ENCODE measurements around the gene XRCC5.
A peak's percentile ranks its signal among the peaks of the same experiment; 100 is the strongest.

Gene XRCC5

DNA sequence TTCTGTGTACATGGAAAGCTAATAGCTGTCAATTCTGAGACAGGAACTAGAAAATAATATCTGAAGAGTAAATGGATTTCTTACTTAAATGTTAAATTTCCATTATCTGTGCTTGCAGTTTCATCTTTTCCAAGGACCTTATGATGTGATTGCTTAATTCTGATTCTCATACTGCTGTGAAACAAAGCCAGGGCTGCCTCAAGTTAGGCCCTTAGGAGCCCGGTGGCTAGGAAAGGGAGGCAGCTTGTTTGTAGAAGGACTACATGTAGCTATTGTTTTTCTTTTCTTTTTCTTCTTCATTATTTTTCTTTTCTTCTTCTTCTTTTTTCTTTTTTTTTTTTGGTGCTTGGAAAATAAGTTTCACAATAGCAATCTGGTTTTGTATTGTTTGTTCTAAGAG, 50.5 kb downstream of the XRCC5 start:
- TF ChIP-seq TOX (CRISPR knock-in tag; IDR thresholded peaks at IDR 0.05; ENCODE audit: borderline replicate concordance) (no peak), OSR1 (CRISPR knock-in tag; IDR thresholded peaks at IDR 0.05) (no peak), ZNF70 (CRISPR knock-in tag; IDR thresholded peaks at IDR 0.05) (no peak), GLIS3 (CRISPR knock-in tag; IDR thresholded peaks at IDR 0.05) (no peak), ISL1 (CRISPR knock-in tag; IDR thresholded peaks at IDR 0.05) (no peak)

DNA sequence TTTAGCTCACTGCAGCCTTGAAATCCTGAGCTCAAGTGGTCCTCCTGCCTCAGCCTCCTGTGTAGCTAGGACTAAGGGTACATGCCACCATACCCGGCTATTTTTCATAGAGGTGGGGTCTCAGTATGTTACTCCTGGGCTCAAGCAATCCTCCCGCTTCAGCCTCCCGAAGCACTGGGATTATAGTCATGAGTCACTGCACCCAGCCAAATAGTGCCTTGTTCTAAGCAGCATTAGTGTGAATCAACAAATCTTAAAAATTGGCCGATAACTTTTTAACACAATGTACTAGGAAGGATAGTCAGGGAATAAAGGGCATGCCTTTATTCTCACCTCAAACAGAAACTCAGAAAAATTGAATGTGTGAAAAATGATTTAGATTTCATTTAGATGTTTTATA, 51.6 kb downstream of the XRCC5 start:
- no peak for ATAC-seq
- no peak for TF ChIP-seq SNAI2 (CRISPR knock-in tag; IDR thresholded peaks at IDR 0.05)
- TF ChIP-seq ZNF8 (CRISPR knock-in tag; IDR thresholded peaks at IDR 0.05) = no peak
- TF ChIP-seq ISL1 (CRISPR knock-in tag; IDR thresholded peaks at IDR 0.05) = no peak
- TF ChIP-seq TCF4 (CRISPR knock-in tag; IDR thresholded peaks at IDR 0.05; ENCODE audit: borderline replicate concordance) = no peak
- no peak for TF ChIP-seq ZC3H10 (CRISPR knock-in tag; IDR thresholded peaks at IDR 0.05)
- no peak for TF ChIP-seq BACH2 (CRISPR knock-in tag; IDR thresholded peaks at IDR 0.05; ENCODE audit: borderline replicate concordance)
- TF ChIP-seq RARB (CRISPR knock-in tag; IDR thresholded peaks at IDR 0.05) = no peak
- TF ChIP-seq, protein P1, sequence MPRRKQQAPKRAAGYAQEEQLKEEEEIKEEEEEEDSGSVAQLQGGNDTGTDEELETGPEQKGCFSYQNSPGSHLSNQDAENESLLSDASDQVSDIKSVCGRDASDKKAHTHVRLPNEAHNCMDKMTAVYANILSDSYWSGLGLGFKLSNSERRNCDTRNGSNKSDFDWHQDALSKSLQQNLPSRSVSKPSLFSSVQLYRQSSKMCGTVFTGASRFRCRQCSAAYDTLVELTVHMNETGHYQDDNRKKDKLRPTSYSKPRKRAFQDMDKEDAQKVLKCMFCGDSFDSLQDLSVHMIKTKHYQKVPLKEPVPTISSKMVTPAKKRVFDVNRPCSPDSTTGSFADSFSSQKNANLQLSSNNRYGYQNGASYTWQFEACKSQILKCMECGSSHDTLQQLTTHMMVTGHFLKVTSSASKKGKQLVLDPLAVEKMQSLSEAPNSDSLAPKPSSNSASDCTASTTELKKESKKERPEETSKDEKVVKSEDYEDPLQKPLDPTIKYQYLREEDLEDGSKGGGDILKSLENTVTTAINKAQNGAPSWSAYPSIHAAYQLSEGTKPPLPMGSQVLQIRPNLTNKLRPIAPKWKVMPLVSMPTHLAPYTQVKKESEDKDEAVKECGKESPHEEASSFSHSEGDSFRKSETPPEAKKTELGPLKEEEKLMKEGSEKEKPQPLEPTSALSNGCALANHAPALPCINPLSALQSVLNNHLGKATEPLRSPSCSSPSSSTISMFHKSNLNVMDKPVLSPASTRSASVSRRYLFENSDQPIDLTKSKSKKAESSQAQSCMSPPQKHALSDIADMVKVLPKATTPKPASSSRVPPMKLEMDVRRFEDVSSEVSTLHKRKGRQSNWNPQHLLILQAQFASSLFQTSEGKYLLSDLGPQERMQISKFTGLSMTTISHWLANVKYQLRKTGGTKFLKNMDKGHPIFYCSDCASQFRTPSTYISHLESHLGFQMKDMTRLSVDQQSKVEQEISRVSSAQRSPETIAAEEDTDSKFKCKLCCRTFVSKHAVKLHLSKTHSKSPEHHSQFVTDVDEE (CRISPR knock-in tag; IDR thresholded peaks at IDR 0.05) = no peak
- no peak for TF ChIP-seq ZFP3 (CRISPR knock-in tag; IDR thresholded peaks at IDR 0.05)
- no peak for TF ChIP-seq ZFP30 (CRISPR knock-in tag; IDR thresholded peaks at IDR 0.05)
- TF ChIP-seq, protein P2, sequence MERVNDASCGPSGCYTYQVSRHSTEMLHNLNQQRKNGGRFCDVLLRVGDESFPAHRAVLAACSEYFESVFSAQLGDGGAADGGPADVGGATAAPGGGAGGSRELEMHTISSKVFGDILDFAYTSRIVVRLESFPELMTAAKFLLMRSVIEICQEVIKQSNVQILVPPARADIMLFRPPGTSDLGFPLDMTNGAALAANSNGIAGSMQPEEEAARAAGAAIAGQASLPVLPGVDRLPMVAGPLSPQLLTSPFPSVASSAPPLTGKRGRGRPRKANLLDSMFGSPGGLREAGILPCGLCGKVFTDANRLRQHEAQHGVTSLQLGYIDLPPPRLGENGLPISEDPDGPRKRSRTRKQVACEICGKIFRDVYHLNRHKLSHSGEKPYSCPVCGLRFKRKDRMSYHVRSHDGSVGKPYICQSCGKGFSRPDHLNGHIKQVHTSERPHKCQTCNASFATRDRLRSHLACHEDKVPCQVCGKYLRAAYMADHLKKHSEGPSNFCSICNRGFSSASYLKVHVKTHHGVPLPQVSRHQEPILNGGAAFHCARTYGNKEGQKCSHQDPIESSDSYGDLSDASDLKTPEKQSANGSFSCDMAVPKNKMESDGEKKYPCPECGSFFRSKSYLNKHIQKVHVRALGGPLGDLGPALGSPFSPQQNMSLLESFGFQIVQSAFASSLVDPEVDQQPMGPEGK (CRISPR knock-in tag; IDR thresholded peaks at IDR 0.05; ENCODE audit: borderline replicate concordance) = no peak
- TF ChIP-seq, protein P3, sequence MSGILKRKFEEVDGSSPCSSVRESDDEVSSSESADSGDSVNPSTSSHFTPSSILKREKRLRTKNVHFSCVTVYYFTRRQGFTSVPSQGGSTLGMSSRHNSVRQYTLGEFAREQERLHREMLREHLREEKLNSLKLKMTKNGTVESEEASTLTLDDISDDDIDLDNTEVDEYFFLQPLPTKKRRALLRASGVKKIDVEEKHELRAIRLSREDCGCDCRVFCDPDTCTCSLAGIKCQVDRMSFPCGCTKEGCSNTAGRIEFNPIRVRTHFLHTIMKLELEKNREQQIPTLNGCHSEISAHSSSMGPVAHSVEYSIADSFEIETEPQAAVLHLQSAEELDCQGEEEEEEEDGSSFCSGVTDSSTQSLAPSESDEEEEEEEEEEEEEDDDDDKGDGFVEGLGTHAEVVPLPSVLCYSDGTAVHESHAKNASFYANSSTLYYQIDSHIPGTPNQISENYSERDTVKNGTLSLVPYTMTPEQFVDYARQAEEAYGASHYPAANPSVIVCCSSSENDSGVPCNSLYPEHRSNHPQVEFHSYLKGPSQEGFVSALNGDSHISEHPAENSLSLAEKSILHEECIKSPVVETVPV (CRISPR knock-in tag; IDR thresholded peaks at IDR 0.05) = no peak
- TF ChIP-seq, protein P4, sequence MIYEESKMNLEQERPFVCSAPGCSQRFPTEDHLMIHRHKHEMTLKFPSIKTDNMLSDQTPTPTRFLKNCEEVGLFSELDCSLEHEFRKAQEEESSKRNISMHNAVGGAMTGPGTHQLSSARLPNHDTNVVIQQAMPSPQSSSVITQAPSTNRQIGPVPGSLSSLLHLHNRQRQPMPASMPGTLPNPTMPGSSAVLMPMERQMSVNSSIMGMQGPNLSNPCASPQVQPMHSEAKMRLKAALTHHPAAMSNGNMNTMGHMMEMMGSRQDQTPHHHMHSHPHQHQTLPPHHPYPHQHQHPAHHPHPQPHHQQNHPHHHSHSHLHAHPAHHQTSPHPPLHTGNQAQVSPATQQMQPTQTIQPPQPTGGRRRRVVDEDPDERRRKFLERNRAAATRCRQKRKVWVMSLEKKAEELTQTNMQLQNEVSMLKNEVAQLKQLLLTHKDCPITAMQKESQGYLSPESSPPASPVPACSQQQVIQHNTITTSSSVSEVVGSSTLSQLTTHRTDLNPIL (CRISPR knock-in tag; IDR thresholded peaks at IDR 0.05; ENCODE audit: low read depth) = no peak
- no peak for TF ChIP-seq OSR1 (CRISPR knock-in tag; IDR thresholded peaks at IDR 0.05)
- no peak for TF ChIP-seq ARNTL (CRISPR knock-in tag; IDR thresholded peaks at IDR 0.05; ENCODE audit: borderline replicate concordance, low read depth)

More for the DNA sequence above, 50.5 kb downstream of the XRCC5 start:
- ATAC-seq = no peak

DNA sequence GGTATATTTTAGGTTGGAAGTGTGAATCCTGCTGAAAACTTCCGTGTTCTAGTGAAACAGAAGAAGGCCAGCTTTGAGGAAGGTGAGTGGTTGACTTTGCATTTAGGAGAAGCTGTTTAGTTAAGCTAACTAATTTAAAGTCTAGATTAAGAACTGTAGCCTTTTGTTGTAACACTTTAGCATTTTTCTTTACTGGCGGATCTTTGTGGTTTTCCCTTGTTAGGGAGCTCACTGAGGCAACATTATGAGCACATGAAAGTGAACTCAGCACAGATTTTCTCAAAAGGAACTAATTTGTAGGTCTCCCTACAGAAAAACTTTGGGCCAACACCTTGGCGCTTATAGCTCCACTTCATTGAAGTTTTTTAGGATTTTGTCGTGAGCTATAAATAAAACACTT, 52.8 kb downstream of the XRCC5 start:
- no peak for ATAC-seq
- TF ChIP-seq GLIS3 (CRISPR knock-in tag; IDR thresholded peaks at IDR 0.05) = no peak
- no peak for TF ChIP-seq TCF4 (CRISPR knock-in tag; IDR thresholded peaks at IDR 0.05; ENCODE audit: borderline replicate concordance)
- no peak for TF ChIP-seq ZFP30 (CRISPR knock-in tag; IDR thresholded peaks at IDR 0.05)
- TF ChIP-seq BACH2 (CRISPR knock-in tag; IDR thresholded peaks at IDR 0.05; ENCODE audit: borderline replicate concordance) = no peak

DNA sequence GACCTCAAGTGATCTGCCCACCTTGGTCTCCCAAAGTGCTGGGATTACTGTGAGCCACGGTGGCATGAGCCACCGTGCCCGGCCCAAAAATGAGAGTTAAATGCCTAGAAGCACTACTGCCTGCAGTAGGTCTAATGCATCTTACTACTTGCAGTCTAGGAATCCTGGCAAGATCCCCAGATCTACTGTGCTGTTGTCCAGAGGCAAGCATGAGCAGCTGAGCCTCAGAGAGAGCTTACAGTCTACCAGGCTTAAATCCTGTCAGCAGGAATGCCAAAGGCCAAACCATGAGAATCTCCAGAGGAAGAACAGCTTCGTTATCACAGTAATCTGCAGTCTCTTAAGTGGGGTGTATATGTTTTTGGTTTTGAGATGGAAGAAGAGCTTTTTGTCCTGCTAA, 54.4 kb downstream of the XRCC5 start:
- TF ChIP-seq PPARA (CRISPR knock-in tag; IDR thresholded peaks at IDR 0.05; ENCODE audit: borderline replicate concordance) = no peak
- no peak for TF ChIP-seq RARB (CRISPR knock-in tag; IDR thresholded peaks at IDR 0.05)
- TF ChIP-seq GLIS3 (CRISPR knock-in tag; IDR thresholded peaks at IDR 0.05) = no peak
- no peak for TF ChIP-seq ZC3H10 (CRISPR knock-in tag; IDR thresholded peaks at IDR 0.05)
- TF ChIP-seq BACH2 (CRISPR knock-in tag; IDR thresholded peaks at IDR 0.05; ENCODE audit: borderline replicate concordance) = no peak
- no peak for TF ChIP-seq TCF4 (CRISPR knock-in tag; IDR thresholded peaks at IDR 0.05; ENCODE audit: borderline replicate concordance)
- TF ChIP-seq ZNF70 (CRISPR knock-in tag; IDR thresholded peaks at IDR 0.05) = no peak
- TF ChIP-seq, protein P1 (CRISPR knock-in tag; IDR thresholded peaks at IDR 0.05) = no peak
- TF ChIP-seq ISL1 (CRISPR knock-in tag; IDR thresholded peaks at IDR 0.05) = no peak
- TF ChIP-seq CSDC2 (CRISPR knock-in tag; IDR thresholded peaks at IDR 0.05) = no peak
- no peak for TF ChIP-seq ARNTL (CRISPR knock-in tag; IDR thresholded peaks at IDR 0.05; ENCODE audit: borderline replicate concordance, low read depth)
- no peak for TF ChIP-seq OSR1 (CRISPR knock-in tag; IDR thresholded peaks at IDR 0.05)
- ATAC-seq = peak; percentile 79
